Body of pancreas (tissue), 4 donors: ENCODE results near the gene GYG2. TPM values are rescaled to one million over a fixed set of nuclear protein-coding genes. Genes with fewer than 3 reads are reported as not detected.
A peak's percentile ranks its signal among the peaks of the same experiment; 100 is the strongest.

Experiments used
- ATAC-seq: fragments of 150-250 bp; one replicate; pipeline ENCODE4 v1.9.1; 2016
- DNase-seq, 4 donors: peaks; one replicate each; pipeline ENCODE4 v3.0.0-alpha.2; 2019
- H3K27ac ChIP-seq, 4 donors: fragments of 200-600 bp; sonication (generic); 1 replicate in 3 of 4; 2 replicates in 1 of 4; pipeline versions ENCODE4 v1.5.1 to v1.6.1; 2016 to 2019; ENCODE audit warnings: mild to moderate bottlenecking in 1 of 4, mixed read lengths in 1 of 4, moderate library complexity in 1 of 4
- H3K27me3 ChIP-seq, 2 donors: fragments of 200-600 bp; sonication (generic); one replicate each; pipeline ENCODE4 v1.6.0; 2016; ENCODE audit warnings: mild to moderate bottlenecking in 1 of 2
- H3K36me3 ChIP-seq, 2 donors: fragments of 200-600 bp; sonication (generic); replicated peaks in 1 of 2; 2 replicates each; pipeline ENCODE4 v1.5.1; 2016; ENCODE audit warnings: low read depth in 2 of 2; ENCODE audit not compliant: insufficient read depth in 1 of 2
- H3K4me1 ChIP-seq: fragments of 200-600 bp; sonication (generic); one replicate; pipeline ENCODE4 v1.6.0; 2016
- H3K4me3 ChIP-seq, 2 donors: fragments of 200-600 bp; sonication (generic); 1 replicate in 1 of 2; 2 replicates in 1 of 2; pipeline ENCODE4 v1.5.1; 2016 to 2019
- H3K9me3 ChIP-seq, 3 donors: fragments of 200-600 bp; sonication (generic); 1 replicate in 2 of 3; 2 replicates in 1 of 3; pipeline ENCODE4 v1.5.1; 2016
- POLR2A ChIP-seq, 3 donors: fragments of 450-650 bp; IDR thresholded peaks; one replicate each; pipeline ENCODE4 v1.6.1; 2016; ENCODE audit warnings: antibody characterized with exemption in 3 of 3, mild to moderate bottlenecking in 2 of 3
- WGBS, 2 donors: methylation state at CpG; one replicate each; pipeline ENCODE4 v1.1.5; 2017; 5-methylcytosine and 5-hydroxymethylcytosine counted together
- intact Hi-C: fragments of 100-400 bp; cut with DNase I; formaldehyde crosslinking; loops from one replicate; pipeline ENCODE4 v1.15.1; 2023
- total RNA-seq, 2 donors: library from RNA; depleted of rRNA; stranded (reverse); fragments of >200 nt; gene quantifications; one replicate each; pipeline ENCODE4 v1.1.0, GENCODE V29; 2016
- TF ChIP-seq, protein P1 (sequence below), 7 experiments: fragments of 450-650 bp in 4 of 7; fragments of 200-600 bp in 3 of 7; sonication (generic) in 3 of 7; IDR thresholded peaks; one replicate each; pipeline ENCODE4 v1.5.1; 2016 to 2019; ENCODE audit warnings: antibody characterized with exemption in 7 of 7

GYG2 gene
- total RNA-seq, 2 donors from 2014 or later = 6.0 to 21.4 TPM

DNA sequence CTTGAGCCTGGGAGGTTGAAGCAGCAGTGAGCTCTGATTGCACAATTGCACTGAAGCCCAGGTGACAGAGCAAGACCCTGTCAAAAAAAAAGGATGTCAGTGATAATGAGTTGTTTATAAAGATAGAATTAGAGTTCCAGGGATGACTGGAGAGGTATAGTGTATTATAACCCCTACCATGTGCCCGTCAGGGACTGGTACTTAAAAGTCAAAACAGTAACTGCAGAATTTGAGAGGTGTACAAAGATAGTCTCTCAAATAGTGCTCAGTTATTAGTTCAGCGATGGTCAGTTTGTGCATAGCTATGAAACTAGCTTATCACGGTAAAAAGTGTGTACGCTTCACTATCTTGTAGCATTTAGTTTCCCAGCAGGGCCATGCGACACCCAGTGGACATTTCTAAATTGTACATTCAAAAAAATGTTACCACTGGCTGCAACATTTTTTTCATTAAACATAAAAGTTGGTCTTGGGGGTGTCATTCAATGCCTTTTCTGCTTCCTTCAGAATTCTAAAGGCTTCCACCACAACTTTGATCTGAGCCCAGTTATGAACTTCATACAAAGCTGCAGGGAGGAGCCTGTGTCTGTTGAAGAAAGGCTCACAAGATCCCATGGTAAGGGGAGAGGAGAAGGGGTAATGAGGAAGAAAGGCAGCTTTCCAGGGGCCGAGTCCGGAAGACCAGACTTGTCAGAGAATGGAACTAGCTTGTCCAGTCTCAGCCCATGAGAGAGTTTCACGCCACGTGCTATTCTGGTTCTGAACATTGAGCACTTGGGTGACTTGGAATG lies 9.2 kb upstream of the GYG2 start:
- peak in 1 of 4 donors; percentile 42 for DNase-seq
- no peak for ATAC-seq
- Histone ChIP-seq H3K4me3 (no peak overlapping the region), H3K36me3 (no peaks in the 10 kb centered on the region), H3K4me1 (no peaks in the 10 kb centered on the region), H3K9me3 (no peaks in the 10 kb centered on the region), H3K27me3 (no peaks in the 10 kb centered on the region), H3K27ac (no peak overlapping the region)
- intact Hi-C loops = loop anchor here (5.0 kb wide), 1 partner anchor 1172 kb away; no protein-coding TSS in a partner anchor
- no peak for TF ChIP-seq POLR2A (IDR thresholded peaks at IDR 0.05)
- TF ChIP-seq, protein P1, sequence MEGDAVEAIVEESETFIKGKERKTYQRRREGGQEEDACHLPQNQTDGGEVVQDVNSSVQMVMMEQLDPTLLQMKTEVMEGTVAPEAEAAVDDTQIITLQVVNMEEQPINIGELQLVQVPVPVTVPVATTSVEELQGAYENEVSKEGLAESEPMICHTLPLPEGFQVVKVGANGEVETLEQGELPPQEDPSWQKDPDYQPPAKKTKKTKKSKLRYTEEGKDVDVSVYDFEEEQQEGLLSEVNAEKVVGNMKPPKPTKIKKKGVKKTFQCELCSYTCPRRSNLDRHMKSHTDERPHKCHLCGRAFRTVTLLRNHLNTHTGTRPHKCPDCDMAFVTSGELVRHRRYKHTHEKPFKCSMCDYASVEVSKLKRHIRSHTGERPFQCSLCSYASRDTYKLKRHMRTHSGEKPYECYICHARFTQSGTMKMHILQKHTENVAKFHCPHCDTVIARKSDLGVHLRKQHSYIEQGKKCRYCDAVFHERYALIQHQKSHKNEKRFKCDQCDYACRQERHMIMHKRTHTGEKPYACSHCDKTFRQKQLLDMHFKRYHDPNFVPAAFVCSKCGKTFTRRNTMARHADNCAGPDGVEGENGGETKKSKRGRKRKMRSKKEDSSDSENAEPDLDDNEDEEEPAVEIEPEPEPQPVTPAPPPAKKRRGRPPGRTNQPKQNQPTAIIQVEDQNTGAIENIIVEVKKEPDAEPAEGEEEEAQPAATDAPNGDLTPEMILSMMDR (IDR thresholded peaks at IDR 0.05) = peak; percentile 19 to 64 (median 42)
- WGBS, 2 donors = 32 to 49% methylated on average over 9 of the region's 9 CpGs

DNA sequence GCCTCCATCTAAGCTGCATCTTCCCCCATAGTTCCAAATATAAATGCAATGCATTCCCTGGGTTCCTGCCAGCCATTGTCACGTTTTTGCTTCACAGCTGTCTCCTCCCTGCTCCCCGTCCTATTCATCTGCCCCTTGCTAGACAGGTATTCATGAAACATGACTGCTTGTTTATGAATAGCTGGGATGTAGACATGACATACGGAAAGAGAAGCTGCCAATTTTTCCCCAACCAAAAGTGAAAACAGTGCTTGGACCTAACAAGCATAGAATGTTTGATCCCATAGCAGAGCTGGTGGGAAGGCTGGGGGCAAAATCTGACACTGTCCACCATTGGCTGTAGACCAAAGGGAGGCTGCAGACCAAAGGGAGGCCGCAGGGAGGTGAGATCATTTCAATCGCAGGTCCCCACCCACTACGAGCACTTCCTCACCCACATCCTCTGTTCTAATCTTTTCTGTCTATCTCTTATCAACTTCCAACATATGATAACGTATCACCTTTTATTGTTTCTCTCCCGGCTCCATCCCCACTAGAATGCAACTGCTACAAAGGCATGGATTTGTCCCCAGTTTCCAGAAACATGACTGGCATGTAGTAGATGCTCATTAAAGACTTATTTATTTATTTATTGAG lies 8.5 kb upstream of the GYG2 start:
- H3K27ac ChIP-seq = no peak overlapping the region
- WGBS, 2 donors = 46 to 58% methylated on average over 6 to 7 of the region's 8 CpGs
- H3K9me3 ChIP-seq = no peaks in the 10 kb centered on the region
- H3K4me3 ChIP-seq = no peak overlapping the region
- H3K36me3 ChIP-seq = no peaks in the 10 kb centered on the region
- TF ChIP-seq, protein P1 (IDR thresholded peaks at IDR 0.05) = no peak
- no peak for TF ChIP-seq POLR2A (IDR thresholded peaks at IDR 0.05)
- H3K4me1 ChIP-seq = no peaks in the 10 kb centered on the region
- H3K27me3 ChIP-seq = no peaks in the 10 kb centered on the region
- intact Hi-C loops = loop anchor here (5.0 kb wide), 1 partner anchor 1173 kb away; no protein-coding TSS in a partner anchor
- no peak for ATAC-seq
- no peak for DNase-seq

DNA sequence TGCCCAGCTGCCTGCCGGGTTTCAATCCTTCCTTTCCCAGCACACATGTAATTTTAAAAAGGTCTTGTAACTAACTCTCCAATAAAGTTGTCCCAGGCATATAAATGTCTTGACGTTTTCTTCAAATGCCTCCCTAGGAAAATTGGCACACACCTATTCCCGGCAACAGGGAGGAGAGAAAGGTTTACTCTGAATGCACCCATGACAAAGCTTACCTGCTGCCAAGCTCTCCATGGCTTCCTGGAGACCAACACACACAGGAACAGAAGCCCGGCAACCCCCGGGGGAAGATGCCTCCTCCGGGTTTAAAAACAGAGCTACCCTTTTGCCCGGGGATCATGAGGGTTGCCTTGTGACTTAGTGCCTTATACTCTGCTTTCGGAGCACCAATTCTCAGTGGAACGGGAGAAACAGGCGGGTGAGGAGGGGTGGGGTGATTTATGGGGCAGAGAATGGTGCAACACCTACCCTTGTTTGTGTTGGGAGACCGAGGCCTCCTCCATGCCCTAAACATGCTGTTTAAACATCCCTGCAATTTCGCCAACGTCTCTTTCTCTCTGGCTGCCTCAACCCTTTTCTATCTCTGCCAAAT lies 4.8 kb upstream of the GYG2 start:
- intact Hi-C loops = loop anchor here (5.0 kb wide), 1 partner anchor 1177 kb away; no protein-coding TSS in a partner anchor
- WGBS, 2 donors = 48 to 62% methylated on average over 9 to 12 of the region's 13 CpGs
- ATAC-seq = no peak

DNA sequence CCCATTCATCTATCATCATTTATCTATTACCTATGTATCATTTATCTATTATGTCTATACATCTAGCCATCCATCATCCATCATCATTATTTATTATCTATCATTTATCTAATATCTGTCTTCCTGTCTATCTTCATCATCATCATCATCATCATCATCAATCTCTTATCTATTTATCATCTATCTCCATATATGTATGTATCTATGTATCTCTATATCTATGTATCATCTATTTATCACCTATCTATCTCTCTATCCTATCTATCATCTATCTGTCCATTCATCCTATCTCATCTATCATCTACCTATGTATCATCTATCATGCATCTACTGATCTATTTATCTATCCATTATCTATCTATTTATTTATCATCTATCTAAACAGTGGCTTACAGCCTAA lies 3.8 kb upstream of the GYG2 start:
- H3K9me3 ChIP-seq = no peaks in the 10 kb centered on the region
- intact Hi-C loops = loop anchor here (5.0 kb wide), 1 partner anchor 1178 kb away; no protein-coding TSS in a partner anchor
- ATAC-seq = no peak

More for the DNA sequence above, 4.8 kb upstream of the GYG2 start:
- TF ChIP-seq, protein P1 (IDR thresholded peaks at IDR 0.05) = no peak
- TF ChIP-seq POLR2A (IDR thresholded peaks at IDR 0.05) = no peak
- no peaks in the 10 kb centered on the region for H3K9me3 ChIP-seq
- H3K4me3 ChIP-seq = no peak overlapping the region
- H3K4me1 ChIP-seq = no peaks in the 10 kb centered on the region
- no peaks in the 10 kb centered on the region for H3K36me3 ChIP-seq
- peak in 1 of 4 donors; percentile 14 for DNase-seq
- H3K27ac ChIP-seq = no peak overlapping the region
- H3K27me3 ChIP-seq = no peaks in the 10 kb centered on the region

More for the DNA sequence above, 3.8 kb upstream of the GYG2 start:
- no peak for TF ChIP-seq POLR2A (IDR thresholded peaks at IDR 0.05)
- TF ChIP-seq, protein P1 (IDR thresholded peaks at IDR 0.05) = no peak
- Histone ChIP-seq H3K4me1 (peaks cover 5% of the 10 kb centered on the region), H3K36me3 (no peaks in the 10 kb centered on the region), H3K4me3 (no peak overlapping the region), H3K27me3 (no peaks in the 10 kb centered on the region), H3K27ac (no peak overlapping the region)
- no peak for DNase-seq
